Islet precursor cell (in vitro differentiated cells): ENCODE data around the gene RET.

Experiments used
- DNase-seq: peaks from one replicate; pipeline ENCODE4 v3.0.0-alpha.2; 2018

The RET gene

DNA sequence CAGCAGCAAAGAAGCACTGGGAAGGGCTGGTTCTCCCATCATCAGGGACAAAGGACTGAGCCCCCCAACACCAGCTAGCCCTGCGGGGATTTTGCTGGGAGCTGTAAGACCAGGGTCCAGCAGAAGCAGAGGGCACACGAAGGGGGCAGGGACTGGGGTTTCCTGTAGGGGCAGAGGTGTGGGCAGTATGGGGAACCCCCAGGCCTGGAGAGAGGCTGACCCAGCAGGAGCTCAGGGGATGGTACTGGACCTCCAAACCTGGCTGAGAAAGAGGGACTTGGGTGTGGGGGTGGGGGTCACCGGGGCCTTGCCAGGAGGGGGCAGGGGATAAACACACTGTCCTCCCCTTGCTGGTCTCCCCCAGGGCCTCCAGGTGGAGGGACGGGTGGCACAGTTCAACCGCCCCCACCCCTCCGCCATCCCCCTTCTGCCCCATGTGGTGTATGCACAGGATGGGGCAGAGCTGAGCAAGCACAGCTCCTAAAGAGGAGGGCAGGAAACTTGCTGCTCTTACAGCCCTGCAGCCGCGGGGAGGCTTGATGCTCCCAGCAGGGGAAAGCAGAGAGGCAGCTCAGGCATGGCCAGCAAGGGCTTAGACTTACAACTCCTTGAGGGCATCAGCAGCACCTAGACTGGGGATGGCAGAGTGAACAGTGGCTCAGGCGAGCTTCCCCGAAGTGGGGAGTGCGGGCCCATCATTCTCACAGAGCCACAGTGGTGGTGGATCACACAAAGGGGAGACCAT is 12.4 kb upstream of the RET start:
- no peak for DNase-seq

DNA sequence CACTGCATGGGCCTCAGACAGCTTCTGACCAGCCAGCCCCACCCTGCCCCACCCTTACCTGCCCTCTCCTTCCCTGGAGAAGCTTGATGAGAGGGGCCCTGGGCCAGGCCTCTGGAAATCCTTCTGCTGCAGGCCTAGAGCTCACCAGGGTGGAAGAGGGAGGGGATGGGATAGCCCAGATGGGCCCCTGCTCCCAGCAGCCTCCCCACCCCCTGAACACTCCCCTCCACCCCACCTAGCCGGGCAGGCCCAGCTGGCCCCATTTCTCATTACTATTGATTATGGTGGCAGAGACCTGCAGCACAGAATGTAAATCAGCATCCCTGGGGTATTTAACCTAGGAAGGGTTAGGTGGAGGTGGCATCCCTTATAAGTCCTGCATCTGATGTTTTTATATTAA is 11.6 kb upstream of the RET start:
- DNase-seq = no peak

DNA sequence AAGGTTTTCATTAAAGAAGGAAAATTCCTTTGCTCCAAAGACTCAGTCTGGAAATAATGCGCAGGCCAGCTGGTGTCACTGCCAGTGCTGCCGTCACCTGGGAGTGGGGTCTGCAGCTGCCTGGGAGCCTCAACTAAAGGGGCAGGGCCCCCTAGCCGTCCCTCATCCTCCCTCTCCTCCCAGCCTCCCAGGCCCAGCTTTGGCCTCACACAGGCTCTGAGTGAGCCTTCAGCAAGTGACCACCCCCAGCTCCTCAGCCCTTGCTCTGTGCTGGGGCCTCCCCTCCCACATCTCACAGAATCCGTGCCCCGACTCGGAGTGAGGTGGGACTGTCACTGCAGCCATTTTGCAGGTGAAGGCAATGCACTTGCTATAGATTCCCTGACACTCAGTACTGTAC is 11.1 kb upstream of the RET start:
- no peak for DNase-seq

DNA sequence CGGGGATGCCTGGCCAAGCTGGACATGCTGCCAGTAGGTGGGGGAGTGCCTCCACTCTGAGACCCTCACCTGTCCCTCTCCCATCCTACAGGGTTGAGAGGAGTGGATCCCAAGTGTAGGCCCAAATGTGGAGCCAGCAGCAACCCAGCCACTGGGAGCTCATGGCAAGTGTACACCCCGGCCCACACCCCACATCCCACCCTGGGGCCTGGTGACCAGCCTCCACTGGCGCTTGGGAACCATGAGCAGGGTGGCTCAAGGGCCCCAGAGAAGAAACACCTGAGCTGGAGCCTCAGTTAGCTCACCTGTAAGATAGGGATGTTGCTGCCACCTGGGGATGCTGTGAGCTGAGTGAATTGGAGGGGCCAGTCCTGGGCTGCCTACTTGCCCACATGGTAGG is 10.4 kb upstream of the RET start:
- DNase-seq = no peak

DNA sequence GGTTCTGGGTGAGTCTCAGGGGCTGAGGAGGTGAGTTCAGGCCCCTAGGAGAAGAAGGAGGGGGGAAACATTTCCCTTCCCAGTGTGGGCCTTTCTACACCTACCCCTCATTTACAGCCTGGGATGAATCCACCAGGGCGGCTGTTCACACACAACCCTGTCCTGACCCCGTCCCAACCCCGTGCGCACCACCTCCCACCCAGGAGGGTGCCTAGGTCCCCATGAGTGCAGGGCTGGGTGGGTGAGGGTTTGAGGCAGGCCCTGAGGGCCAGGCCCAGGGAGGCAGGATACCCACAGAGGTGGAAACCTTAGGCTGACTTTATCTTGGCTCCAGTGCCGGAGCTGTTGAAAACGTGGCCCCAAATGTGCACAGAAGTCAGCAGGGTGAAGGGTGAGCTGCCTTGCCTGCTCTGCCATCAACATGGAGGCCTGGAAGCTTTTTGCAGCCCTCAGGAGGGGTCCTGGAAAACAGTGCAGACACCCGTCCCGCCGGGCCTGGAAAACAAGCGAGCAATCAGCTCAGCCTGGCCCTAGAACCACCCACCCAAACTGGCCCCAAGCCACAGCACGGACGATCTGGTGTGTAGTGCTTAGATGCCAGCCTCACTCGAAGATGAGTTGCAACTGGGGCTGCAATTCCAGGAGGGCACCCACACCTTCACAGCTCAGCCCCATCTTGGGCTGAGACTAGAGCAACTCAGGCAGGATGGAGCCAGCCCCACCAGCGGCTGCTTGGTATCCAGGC is 9.3 kb upstream of the RET start:
- no peak for DNase-seq

DNA sequence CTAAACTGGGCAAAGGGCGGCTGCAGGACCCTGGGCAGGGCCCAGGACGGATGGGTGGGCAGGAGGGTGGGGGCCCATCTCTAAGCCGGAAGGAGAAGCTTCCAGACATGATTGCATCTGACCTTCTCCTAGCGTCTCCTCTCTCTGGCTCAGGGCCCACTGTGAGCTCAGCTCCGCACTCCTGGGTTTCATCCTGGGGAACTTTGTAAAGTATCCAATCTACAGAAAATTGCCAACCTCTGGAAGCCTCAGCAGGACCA is 8.8 kb upstream of the RET start:
- no peak for DNase-seq

DNA sequence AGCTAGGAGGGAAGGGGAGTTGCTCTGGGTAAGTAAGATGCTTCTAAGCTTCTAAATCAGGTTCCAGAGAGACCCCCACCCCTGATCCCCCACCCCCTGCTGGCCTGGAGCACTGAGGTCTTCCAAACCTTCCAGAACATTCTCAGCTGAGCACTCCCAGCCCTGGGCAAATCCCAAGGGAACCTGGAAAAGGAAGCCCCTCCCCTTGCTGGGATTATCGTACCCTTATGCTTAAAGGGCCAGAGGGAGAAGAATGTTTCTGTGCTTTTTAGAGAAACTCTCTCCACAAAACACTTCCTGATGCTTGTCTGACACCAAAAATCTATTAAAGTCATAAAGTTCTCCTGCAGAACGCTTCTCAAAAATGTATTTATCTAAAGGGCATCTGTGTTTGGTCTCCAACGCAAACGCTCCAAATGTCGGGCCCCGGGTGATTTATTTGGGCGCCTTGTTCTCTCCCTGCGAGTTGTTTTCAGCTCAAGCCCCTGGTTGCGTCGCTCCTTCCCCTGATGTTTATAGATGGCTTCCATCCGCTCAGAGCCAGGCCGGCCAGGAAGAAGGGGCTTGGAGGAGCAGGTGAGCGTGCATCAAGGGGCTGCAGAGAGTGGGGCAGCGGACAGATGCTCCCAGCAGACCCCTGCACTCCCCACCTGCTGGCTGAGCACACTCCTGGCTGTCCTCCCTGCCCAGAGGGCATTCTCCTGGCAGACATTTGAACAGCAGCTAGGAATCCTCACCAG is 8.2 kb upstream of the RET start:
- DNase-seq = no peak

DNA sequence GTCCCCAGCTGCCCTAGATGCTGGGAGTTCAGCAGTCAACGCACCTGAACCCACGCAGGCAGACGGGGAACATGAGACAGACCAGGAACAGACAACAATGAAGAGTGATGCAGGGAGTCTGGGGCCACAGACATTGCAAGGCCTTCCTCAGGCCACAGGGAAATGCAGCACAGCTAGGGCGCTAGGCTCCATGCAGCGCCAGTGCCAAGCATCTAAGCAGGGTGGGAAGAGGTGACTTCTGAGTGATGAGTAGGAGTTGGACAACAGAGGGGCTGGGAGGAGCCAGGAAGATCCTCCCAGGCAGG is 7.7 kb upstream of the RET start:
- DNase-seq = no peak

DNA sequence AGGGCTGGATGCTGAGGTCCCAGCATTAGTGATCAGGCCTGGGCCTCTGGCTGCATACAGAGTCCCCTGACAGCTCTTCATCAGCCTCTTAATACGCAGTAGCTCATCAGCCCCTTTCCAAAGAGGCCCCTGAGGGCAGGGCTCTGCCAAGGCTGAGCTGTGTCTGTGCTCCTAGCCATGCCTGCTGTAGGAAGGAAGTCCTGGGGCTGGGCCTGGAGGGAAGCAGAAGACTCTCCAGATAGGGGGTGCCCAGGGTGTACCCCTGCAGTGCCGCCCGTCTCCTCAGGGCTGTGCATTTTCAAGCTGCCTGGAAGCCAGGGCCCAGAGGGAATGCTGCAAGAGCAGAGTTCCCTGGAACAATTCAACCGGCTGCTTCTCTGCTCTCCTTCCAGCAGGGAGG is 7.3 kb upstream of the RET start:
- DNase-seq = no peak

DNA sequence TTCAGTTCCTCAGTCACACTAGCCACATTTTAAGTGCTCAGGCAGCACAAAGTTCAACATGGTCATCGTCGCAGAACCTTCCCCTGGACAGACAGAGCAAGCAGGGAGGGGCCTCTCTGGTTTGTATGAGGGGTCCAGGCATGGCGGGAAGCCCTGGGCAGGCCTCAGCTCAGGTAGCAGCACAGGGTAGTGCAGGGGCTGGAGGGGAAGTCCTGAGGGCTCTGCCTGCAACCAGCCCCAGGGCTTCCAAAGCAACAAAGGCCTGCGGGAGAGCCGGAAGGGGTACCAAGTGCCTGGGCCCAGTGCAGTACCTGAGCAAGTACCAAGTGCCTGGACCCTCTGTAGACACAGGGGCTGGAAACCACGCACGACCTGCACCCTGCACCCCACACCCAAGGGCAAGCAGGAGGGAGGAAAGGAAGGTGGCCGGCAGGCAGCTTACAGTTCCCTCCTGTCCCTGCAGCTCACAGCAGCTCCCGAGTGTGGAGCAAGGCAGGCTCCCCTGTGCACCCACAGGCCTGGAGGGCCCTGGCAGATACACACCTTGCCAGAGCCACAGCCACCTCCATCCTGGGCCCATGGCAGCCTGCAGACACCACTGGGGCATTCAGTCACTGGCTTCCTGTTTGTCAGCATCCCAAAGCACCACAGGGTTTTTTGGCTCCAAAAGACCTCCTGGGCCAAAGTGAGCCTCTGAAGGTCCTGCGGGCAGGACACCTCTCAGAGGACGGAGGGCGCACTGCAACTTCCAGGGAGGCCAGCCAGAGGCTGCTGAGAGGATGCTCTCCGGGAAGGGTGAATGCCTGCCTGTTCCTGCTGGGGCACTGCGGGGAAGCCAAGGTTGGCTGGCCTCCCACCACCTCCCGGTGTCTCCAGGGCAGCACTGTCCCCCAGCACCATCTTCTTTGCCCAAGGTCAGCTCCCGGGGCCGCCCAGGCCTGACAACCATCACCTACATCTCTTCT is 6.5 kb upstream of the RET start:
- no peak for DNase-seq

DNA sequence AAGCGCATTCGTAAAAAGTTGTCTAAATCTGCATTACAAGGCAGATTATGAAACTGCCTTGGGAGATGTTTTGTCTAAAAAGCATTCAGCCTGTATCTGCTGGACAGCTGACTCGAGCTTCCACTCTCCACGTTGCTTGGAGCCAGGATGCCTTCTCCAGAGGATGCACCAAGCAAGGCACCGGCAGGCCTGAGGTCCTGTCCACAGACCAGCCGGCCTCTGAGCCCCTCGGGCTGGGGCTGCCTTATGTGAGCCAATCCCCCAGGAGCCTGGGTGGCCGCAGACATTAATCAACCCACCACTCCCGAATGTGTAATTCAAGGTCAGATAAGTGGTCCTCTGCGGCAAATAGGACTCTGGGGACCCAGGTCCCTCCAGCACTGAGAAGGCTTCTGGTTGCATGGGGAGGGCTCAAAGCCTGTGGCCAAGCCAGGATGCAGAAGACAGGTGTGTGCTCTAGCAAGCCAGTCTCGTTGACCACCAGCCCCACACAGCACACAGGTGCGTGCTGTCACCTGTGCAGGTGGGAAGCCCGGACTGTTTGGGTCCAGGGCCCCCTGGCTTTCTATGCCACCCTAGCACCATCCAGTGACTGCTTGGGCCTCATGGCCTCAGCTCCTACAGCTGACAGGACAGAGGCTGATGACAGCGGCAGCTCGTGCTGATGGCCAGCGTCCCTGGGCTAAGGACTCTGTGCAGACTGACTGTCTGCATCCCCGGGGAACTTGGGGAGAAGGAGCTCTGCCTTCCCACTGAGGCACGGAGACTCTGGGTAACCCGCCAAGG is 4.8 kb upstream of the RET start:
- no peak for DNase-seq

DNA sequence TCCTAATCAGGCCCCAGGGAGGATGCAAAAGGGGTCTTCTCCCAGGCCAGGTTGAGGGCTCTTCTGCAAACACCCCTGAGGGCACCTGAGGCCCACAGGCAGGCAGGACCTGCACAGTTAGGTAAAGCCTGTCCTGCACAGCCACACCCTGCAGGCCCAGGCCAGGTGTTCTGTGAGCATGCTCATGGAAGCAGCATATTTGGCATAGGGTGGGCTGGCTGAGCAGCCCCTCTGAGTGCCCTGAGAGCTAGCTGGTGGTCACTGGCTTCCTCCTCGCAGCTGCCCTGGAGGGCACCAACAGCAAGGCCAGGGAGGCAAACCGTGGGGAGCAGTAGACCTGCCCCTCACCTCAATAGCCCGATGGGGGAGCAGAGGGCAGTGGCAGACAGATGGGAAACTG is 3.7 kb upstream of the RET start:
- no peak for DNase-seq

DNA sequence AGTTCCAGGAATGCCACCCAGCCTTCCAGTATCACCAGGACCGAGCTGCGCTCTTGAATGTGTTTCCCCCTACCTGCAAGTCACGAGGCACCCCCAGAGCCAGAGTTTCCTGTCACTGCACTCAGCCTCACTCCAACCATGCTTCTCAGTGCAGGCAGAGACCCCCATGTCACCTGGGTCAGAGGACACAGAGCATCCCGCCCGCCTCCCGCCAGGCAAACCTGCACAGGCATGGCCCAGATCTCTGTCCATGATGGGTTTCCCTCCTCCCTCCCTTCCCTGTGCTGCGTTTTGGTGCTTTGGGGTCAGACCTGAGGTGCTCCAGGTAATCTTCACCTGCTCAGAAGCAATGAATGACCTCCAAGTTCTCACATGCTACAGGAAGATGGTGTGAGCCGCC is 3.1 kb upstream of the RET start:
- DNase-seq = no peak

DNA sequence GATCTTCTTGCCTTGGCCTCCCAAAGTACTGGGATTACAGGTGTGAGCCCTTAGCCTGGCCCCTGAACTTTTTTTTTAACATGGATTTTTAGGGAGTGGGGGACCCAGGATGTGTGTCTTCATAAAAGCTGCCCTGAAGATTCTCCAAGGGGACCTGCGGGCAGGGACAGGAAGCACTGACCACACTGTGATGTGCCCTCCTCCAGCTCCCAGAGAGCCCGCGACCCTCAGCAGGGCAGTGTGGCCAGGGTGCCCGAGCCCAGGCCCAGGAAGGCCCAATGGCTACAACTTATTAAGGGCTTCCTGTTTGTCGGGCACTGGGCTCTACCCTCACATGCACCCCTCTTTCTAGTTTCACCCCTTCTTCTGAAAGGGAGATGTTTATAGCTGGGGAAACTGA is 2.5 kb upstream of the RET start:
- no peak for DNase-seq

DNA sequence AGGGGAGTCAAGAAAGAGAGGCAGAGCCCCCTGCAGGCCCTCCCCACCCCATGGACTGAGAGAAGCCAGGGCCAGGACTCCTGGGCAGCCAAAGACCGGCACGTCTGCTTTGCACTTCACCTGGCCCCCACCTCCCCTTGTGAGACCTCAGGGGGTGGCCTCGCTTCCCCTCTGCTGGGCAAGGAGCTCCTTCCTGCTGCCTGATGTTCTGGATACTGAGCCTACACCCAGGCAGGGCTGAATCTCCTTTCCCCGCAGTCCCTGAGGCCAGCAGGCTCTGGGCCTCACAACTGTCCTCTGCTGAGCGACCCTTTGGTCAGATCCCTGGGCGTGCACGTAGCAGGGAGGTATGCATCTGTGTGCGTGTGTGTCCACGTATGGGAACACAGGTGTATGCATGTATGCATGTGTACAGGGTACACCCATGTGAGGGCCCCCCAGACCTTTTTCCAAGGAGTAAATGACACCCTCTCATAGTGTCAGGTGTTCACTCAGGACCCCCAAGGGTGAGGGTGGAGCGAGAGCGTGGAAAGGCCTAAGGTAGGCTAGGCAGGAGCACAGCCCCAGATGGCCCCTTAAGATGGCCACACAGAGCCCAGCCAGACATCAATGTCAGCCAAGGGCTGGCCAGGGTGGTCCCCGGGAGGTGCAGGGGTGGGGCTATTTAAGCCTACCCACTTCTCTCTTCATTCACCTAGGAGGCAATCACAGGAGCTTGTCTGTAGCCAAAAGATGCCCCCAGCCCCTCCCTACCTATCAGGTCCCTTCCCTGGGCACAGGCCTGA is 1.9 kb upstream of the RET start:
- no peak for DNase-seq

DNA sequence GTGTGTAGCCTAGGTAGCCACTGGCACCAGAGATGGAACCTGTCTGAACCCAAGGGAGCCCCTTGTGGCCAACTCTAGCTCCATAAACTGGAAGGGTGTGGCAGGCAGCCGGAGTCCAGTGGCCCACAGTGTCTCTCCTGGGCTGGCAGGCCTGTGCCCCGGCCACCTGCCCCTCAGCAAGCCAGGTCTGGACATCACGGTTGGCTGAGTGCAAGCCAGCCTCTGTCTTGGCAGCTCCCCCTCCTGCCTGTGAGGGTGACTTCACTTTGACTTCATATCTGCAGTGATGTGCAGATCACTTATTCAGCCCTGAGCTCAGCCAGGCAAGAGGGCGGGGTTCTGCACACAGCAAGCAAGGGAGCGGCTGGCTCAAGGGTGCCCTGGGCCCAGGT is 1.3 kb upstream of the RET start:
- DNase-seq = no peak

DNA sequence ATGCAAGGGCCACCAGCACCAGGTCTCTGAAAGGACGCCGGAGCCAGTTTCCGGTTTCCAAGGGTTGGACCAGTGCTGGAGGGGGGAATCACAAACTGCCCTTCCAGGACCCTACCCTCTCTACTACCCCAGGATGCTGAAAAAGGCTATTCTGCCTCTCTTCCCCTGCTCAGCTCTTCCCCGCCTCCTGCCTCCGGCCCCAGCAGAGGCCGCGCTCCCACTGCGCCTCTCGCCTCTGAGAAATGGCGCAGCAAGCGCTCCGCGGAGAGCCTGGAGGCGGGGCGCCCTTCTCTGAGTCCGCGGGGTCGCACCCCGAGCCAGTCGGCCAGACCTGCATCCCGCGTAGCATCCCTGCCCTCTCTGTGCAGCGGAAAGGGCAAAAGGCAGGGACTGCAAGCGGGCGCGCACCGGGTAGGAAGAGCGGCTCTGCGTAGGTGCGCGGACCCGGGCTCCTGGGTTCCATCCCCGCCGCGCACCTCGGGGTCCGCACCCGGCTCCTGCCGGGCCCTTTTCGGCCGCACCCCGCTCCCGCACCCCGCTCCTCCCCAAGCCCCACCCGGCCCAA is 476 bp upstream of the RET start:
- no peak for DNase-seq

DNA sequence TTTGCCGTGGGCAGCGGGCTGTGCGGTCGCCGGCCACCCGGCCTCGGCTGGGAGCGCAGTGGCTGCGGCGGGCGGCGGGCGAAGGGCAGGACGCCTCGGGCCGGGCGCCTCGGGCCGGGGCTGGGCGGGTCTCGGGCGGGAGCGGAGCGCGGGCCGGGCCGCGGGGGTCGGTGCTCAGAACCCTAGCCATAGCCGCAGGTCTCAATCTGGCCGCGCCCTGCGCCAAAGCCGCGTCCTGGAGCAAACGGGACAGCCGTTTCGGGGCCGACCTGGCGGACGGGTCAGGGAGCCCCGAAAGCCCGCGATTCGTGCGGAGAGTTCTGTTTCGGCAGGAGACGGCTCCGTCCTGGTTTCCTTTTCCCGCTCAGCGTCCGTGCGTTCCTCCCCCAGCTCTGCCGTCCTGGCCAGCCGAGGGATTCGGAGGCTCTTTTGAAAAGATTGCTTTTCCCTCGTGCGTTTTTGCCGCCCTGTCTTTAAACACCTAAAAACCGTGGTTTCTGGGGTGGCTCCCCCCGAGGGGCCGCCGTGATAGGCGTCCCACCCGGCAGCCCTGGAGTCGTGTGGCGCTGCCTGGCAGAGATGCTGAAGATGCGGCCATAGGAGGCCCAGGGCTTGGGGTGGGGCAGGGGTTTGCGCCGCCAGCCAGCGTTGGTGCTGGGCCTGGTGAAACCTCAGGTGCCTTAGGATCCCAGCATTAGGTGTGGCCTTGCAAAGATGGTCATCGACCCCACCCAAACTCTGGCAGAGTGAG is 727 bp downstream of the RET start:
- DNase-seq = no peak

DNA sequence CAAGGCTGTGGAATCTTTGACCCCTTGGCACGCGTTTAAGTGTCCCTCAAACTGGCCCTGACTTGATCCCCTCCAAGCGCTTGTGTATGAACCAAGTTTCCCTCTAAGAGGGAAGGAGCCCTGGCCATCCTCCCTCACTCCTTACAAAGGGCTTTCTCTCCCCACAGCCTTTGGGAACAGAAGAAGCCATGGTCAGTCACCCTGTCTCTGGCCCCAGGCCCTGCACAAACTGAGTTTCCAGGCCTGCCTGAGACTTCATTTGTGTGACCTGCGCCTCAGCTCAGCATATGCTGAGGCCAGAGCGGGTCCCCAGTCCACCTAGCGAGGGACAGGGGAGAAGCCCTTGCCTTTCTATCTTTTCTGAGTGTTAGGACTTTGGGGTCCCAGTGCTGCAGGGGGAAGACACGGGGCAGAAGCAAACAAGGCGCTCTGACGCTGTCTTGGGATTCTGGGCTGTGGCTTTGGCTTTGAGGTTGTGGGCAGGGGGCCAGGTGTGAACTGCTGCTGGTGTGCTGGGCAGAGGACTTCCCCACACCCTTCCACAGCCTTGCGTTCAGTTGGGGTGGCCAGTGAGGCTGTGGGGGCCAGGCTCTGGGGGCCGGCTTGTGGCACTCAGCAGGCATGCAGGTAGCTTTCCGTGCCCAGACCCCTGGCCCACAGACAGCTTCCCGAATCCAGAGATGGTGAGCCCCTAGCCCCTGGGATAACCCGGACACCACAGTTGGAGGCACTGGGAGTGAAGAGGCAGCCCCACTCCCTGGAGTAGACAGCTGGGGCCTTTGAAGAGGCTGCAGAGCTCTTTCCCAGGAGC is 1.5 kb downstream of the RET start:
- no peak for DNase-seq

DNA sequence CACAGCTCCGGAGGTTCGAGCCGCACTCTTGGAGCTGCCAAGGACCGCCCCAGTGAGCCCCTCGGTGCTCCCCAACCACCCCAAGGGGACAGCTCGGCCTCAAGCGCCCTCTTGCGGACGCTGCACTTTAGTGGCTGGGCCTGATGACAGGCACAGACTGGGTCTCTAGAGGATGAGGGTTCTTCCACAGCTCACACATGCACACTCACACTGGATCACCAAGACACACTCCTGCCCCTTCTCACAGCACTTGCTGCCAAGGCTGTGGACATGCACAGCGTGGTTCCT is 2.1 kb downstream of the RET start:
- no peak for DNase-seq
